ENCODE results near the gene MPRIP.

DNA sequence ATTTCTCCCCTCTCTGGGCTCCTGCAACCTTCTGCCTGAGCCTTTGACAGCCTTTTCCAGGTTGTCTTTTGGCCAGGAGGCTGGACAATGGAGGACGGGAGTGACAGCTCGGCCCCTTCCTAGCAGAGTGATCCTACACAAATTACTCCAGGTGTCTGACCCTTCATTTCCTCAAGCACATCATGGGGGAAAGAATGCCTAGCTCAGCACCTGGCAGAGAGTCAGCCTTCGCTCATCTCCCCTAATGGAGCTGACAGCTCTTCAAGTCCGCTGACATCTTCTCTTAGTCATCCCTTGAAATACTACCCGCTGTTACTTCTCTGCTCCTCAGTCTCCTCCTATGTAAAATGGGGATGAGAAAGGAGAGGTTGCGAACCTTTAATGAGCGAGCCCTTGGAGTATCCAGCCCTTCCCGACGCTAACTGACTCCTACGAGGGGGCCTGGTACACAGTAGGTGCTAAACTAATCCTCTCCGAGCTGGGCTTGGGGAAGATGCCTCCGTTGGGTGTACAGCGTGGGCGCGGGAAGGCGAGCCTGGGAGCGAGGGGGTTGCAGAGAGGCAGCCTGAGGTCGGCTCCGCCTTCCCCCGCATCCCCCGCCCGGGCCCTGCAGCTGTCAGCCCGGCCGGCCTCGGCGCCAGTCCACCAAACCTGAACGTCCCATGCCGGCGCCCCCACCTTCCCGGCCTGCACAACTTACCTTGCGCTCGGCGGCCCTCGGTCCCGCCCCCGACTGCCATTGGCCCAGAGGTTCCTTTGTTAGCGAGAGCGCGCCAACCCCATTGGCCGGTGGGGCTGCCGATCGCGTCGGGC is 480 bp upstream of the MPRIP start:
- TF ChIP-seq, protein P1, sequence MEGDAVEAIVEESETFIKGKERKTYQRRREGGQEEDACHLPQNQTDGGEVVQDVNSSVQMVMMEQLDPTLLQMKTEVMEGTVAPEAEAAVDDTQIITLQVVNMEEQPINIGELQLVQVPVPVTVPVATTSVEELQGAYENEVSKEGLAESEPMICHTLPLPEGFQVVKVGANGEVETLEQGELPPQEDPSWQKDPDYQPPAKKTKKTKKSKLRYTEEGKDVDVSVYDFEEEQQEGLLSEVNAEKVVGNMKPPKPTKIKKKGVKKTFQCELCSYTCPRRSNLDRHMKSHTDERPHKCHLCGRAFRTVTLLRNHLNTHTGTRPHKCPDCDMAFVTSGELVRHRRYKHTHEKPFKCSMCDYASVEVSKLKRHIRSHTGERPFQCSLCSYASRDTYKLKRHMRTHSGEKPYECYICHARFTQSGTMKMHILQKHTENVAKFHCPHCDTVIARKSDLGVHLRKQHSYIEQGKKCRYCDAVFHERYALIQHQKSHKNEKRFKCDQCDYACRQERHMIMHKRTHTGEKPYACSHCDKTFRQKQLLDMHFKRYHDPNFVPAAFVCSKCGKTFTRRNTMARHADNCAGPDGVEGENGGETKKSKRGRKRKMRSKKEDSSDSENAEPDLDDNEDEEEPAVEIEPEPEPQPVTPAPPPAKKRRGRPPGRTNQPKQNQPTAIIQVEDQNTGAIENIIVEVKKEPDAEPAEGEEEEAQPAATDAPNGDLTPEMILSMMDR (IDR thresholded peaks at IDR 0.05; ENCODE audit: poor library complexity) = no peak
- no peak for TF ChIP-seq EZH2 (IDR thresholded peaks at IDR 0.05; ENCODE audit: borderline replicate concordance)
